Suprapubic skin (tissue), 4 donors: Measurements from ENCODE around the gene SMARCA2. TPM values are rescaled to one million over a fixed set of nuclear protein-coding genes. Genes with fewer than 3 reads are reported as not detected.

Experiments
- DNase-seq, 2 donors: peaks; one replicate each; pipeline ENCODE4 v3.0.0-alpha.2; 2019; ENCODE audit warnings: low spot score in 2 of 2
- H3K27ac ChIP-seq: fragments of 200-600 bp; sonication (generic); one replicate; pipeline ENCODE4 v1.5.1; 2019
- H3K27me3 ChIP-seq: fragments of 200-600 bp; sonication (generic); one replicate; pipeline ENCODE4 v1.5.1; 2019
- H3K36me3 ChIP-seq: fragments of 200-600 bp; sonication (generic); one replicate; pipeline ENCODE4 v1.5.1; 2019
- H3K4me1 ChIP-seq: fragments of 200-600 bp; sonication (generic); one replicate; pipeline ENCODE4 v1.5.1; 2019
- H3K4me3 ChIP-seq: fragments of 200-600 bp; sonication (generic); one replicate; pipeline ENCODE4 v1.5.1; 2019; ENCODE audit warnings: mild to moderate bottlenecking
- H3K9me3 ChIP-seq: fragments of 200-600 bp; sonication (generic); one replicate; pipeline ENCODE4 v1.5.1; 2019
- CTCF ChIP-seq, 2 donors: fragments of 200-600 bp in 1 of 2; fragments of 450-650 bp in 1 of 2; sonication (generic) in 1 of 2; IDR thresholded peaks; one replicate each; pipeline ENCODE4 v1.5.1; 2016 to 2019; ENCODE audit warnings: antibody characterized with exemption in 2 of 2, mild to moderate bottlenecking in 1 of 2, moderate library complexity in 1 of 2
- EP300 ChIP-seq: sonication (generic); formaldehyde crosslinking; IDR thresholded peaks from one replicate; pipeline ENCODE4 v1.6.1; 2017; ENCODE audit warnings: antibody characterized with exemption
- POLR2A ChIP-seq, 2 donors: fragments of 450-650 bp; IDR thresholded peaks; one replicate each; pipeline ENCODE4 v1.6.1; 2017; ENCODE audit warnings: antibody characterized with exemption in 2 of 2, mild to moderate bottlenecking in 2 of 2, moderate library complexity in 2 of 2
- POLR2AphosphoS5 ChIP-seq, 3 donors: sonication (generic); formaldehyde crosslinking; IDR thresholded peaks; one replicate each; pipeline ENCODE4 v1.6.1; 2017; ENCODE audit warnings: antibody characterized with exemption in 3 of 3
- WGBS: methylation state at CpG from one replicate; pipeline ENCODE4 v1.1.5; 2018; 5-methylcytosine and 5-hydroxymethylcytosine counted together
- total RNA-seq, 4 donors: library from RNA; depleted of rRNA; stranded (reverse); fragments of >200 nt; gene quantifications; one replicate each; pipeline ENCODE4 v1.1.0, GENCODE V29; 2016

The SMARCA2 gene
- total RNA-seq, 4 donors from 2014 or later, result 88.9 to 236 (median 140) TPM

DNA sequence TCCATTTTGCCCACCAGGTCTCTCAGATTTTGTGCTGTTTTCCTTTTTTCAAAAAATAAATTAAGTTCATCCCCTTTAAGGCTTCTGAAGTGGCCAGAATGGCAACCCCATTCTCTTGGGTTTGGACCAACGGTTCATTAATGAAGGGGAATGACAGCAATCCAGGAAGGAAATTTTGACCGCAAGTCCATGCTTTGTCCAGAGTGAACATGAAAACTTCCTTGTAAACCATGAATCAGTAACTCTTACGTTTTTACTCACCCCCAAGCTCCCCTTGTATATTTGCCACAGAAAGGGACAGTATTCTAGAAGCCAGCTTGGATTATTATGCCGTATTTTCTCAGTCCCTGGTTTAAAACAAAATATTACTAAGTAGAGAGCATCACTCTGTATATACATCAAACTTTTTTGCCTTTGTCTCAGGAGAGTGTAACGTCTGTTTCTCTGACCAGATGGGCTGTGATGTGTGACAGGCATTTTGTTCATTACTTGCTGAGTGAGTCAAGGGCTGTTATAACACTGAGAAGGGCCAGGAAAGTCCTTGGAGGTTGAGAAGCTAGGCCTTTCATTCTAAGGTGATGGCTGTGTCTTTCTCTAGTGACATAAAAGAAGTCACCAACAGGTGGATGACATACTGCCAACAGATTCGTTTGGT lies 148.2 kb downstream of the SMARCA2 start:
- Histone ChIP-seq H3K4me1 (peaks cover 33% of the 10 kb centered on the region), H3K4me3 (no peak overlapping the region), H3K9me3 (no peaks in the 10 kb centered on the region), H3K27me3 (no peaks in the 10 kb centered on the region), H3K27ac (no peak overlapping the region), H3K36me3 (peaks cover 14% of the 10 kb centered on the region)
- TF ChIP-seq EP300 (no peak), POLR2AphosphoS5 (IDR thresholded peaks at IDR 0.05) (no peak), CTCF (IDR thresholded peaks at IDR 0.05) (no peak)
- DNase-seq, result no peak
- WGBS, result 73% methylated on average over 6 of the region's 6 CpGs

DNA sequence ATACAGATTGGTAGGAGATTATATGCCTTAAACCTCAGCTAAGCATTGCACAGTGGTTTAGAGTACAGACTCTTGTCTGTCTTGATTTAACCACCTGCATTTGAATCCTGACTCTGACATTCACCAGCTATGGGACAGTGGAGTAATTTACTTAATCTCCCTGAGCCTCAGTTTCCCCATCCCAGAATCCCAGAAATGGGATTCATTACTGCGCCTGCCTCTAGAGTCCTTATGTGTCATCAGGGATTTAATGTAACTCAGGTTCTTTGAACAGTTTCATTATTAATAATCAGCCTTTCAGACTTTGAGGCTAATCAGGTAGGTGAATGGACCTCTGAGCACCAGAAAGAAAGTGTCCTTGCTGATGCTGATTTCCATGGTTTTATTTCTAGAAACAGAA lies 149.1 kb downstream of the SMARCA2 start:
- no peak overlapping the region for H3K4me3 ChIP-seq
- no peaks in the 10 kb centered on the region for H3K27me3 ChIP-seq
- TF ChIP-seq POLR2A (IDR thresholded peaks at IDR 0.05), result no peak
- no peak overlapping the region for H3K27ac ChIP-seq
- H3K36me3 ChIP-seq, result peaks cover 23% of the 10 kb centered on the region
- no peak for DNase-seq
- peaks cover 25% of the 10 kb centered on the region for H3K4me1 ChIP-seq
- 100% methylated on average over 1 of the region's 1 CpG for WGBS
- H3K9me3 ChIP-seq, result no peaks in the 10 kb centered on the region

- H3K36me3 ChIP-seq, result peaks cover 36% of the 10 kb centered on the region
- H3K27ac ChIP-seq, result no peak overlapping the region
- 95% methylated on average over 1 of the region's 1 CpG for WGBS
- no peak for DNase-seq
- H3K27me3 ChIP-seq, result no peaks in the 10 kb centered on the region
- TF ChIP-seq POLR2AphosphoS5 (IDR thresholded peaks at IDR 0.05), result no peak
- no peak for TF ChIP-seq EP300
- TF ChIP-seq POLR2A (IDR thresholded peaks at IDR 0.05), result no peak
- TF ChIP-seq CTCF (IDR thresholded peaks at IDR 0.05), result no peak
- peaks cover 24% of the 10 kb centered on the region for H3K4me1 ChIP-seq
- no peak overlapping the region for H3K4me3 ChIP-seq
- H3K9me3 ChIP-seq, result no peaks in the 10 kb centered on the region
These were observed 151.1 kb downstream of the SMARCA2 start for GRCh38 chr9:2166203-2166602.

DNA sequence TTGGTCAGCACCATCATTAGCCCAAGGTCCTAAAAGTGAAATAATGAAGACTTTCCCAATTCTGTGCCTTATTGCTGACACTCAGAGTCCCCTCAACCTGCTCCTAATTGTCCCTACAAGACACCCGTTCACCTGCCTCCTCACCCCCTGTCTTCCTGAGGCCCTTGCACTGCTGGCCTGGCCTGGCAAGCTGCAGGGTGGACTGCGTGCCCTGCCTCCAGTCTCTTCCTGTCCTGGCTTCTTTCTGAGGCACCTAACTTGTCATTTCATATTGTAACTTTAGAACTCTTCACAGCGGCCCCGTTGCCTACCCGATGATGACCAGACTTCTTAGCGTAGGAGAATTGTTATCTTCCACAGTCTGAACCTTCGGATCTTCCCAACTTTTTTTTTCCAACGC lies 153.9 kb downstream of the SMARCA2 start:
- no peaks in the 10 kb centered on the region for H3K27me3 ChIP-seq
- WGBS, result 92% methylated on average over 8 of the region's 8 CpGs

DNA sequence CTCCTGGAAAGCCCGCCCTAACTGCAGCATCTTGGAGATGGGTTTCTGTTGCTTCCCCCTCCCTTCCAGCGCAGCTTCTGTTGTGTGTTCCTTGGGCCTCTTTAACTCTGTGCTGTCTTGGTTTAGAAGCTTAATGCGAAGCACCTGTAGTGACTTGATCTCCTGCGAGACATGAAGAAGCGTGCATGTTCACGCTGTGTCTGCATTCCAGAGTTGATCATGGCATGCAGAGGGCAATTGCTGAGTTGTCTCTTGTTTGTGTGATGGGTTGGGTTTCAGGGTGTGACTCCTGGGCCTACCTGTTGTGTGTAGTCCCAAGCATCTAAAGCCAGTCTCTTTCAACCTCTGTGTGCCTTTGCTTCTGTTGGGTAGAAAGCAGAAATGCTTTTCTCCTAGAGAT lies 155.6 kb downstream of the SMARCA2 start:
- Histone ChIP-seq H3K4me1 (peaks cover 21% of the 10 kb centered on the region), H3K36me3 (peaks cover 41% of the 10 kb centered on the region), H3K9me3 (no peaks in the 10 kb centered on the region), H3K27ac (peak overlapping the region; percentile 63), H3K27me3 (no peaks in the 10 kb centered on the region), H3K4me3 (no peak overlapping the region)
- 58% methylated on average over 6 of the region's 6 CpGs for WGBS
- DNase-seq, result no peak
- TF ChIP-seq POLR2AphosphoS5 (IDR thresholded peaks at IDR 0.05), result no peak
- TF ChIP-seq CTCF (IDR thresholded peaks at IDR 0.05), result no peak

More for the DNA sequence above, 153.9 kb downstream of the SMARCA2 start:
- TF ChIP-seq POLR2AphosphoS5 (IDR thresholded peaks at IDR 0.05) (no peak), CTCF (IDR thresholded peaks at IDR 0.05) (no peak), POLR2A (IDR thresholded peaks at IDR 0.05) (no peak), EP300 (no peak)
- Histone ChIP-seq H3K4me1 (peaks cover 21% of the 10 kb centered on the region), H3K36me3 (peaks cover 41% of the 10 kb centered on the region), H3K4me3 (no peak overlapping the region), H3K9me3 (no peaks in the 10 kb centered on the region), H3K27ac (no peak overlapping the region)
- DNase-seq, result no peak

GRCh38 chr9:2173170-2173569 lies 158.0 kb downstream of the SMARCA2 start:
- Histone ChIP-seq H3K4me3 (no peak overlapping the region), H3K9me3 (no peaks in the 10 kb centered on the region), H3K27me3 (no peaks in the 10 kb centered on the region), H3K36me3 (peaks cover 37% of the 10 kb centered on the region), H3K4me1 (peaks cover 24% of the 10 kb centered on the region), H3K27ac (no peak overlapping the region)
- no peak for DNase-seq
- 94% methylated on average over 1 of the region's 1 CpG for WGBS
- no peak for TF ChIP-seq POLR2AphosphoS5 (IDR thresholded peaks at IDR 0.05)
- TF ChIP-seq CTCF (IDR thresholded peaks at IDR 0.05), result no peak
- no peak for TF ChIP-seq POLR2A (IDR thresholded peaks at IDR 0.05)
- TF ChIP-seq EP300, result no peak
